KMS-11 (cell line): ENCODE measurements around the gene GLTP.

Experiments
- H2AFZ ChIP-seq: fragments of 200-600 bp; sonication (generic); 2 replicates; pipeline ENCODE4 v1.6.1; 2016; ENCODE audit warnings: antibody characterized with exemption, mixed run types, low read depth
- H3K27ac ChIP-seq: fragments of 200-600 bp; sonication (generic); 2 replicates; pipeline ENCODE4 v1.6.1; 2016; ENCODE audit warnings: mild to moderate bottlenecking, mixed run types
- H3K27me3 ChIP-seq: fragments of 200-600 bp; sonication (generic); 2 replicates; pipeline ENCODE4 v1.6.1; 2017; ENCODE audit warnings: mild to moderate bottlenecking, low read depth, mixed run types, moderate library complexity; ENCODE audit not compliant: insufficient read depth
- H3K36me3 ChIP-seq: fragments of 200-600 bp; sonication (generic); 2 replicates; pipeline ENCODE4 v1.6.1; 2017; ENCODE audit warnings: mild to moderate bottlenecking, mixed run types; ENCODE audit not compliant: insufficient read depth
- H3K4me1 ChIP-seq: fragments of 200-600 bp; sonication (generic); 2 replicates; pipeline ENCODE4 v1.6.1; 2016; ENCODE audit warnings: mild to moderate bottlenecking, low read depth, mixed run types; ENCODE audit not compliant: poor library complexity, severe bottlenecking
- H3K4me2 ChIP-seq: fragments of 200-600 bp; sonication (generic); 2 replicates; pipeline ENCODE4 v1.7.0; 2016; ENCODE audit warnings: mild to moderate bottlenecking, mixed run types
- H3K4me3 ChIP-seq: fragments of 200-600 bp; sonication (generic); IDR thresholded peaks from 2 replicates; pipeline ENCODE4 v1.6.1; 2017; ENCODE audit warnings: low read depth, low read length, mixed read lengths; ENCODE audit not compliant: insufficient read depth
- H3K79me2 ChIP-seq: fragments of 200-600 bp; sonication (generic); 2 replicates; pipeline ENCODE4 v1.6.1; 2016; ENCODE audit warnings: low read depth, mixed run types; ENCODE audit not compliant: insufficient read depth
- H3K9ac ChIP-seq: fragments of 200-600 bp; sonication (generic); 2 replicates; pipeline ENCODE4 v1.6.1; 2016; ENCODE audit warnings: mild to moderate bottlenecking, mixed run types
- H4K20me1 ChIP-seq: fragments of 200-600 bp; sonication (generic); 2 replicates; pipeline ENCODE4 v1.6.1; 2016; ENCODE audit warnings: mild to moderate bottlenecking, mixed run types; ENCODE audit not compliant: insufficient read depth
- CTCF ChIP-seq: fragments of 200-600 bp; sonication (generic); conservative IDR thresholded peaks from 2 replicates; pipeline ENCODE4 v1.6.1; 2017; ENCODE audit warnings: low read depth, mild to moderate bottlenecking, antibody characterized with exemption, low read length, moderate library complexity, mixed read lengths

Gene GLTP

GRCh38 chr12:109896188-109896587 is 15.8 kb upstream of the GLTP start:
- Histone ChIP-seq H3K9ac (no peak overlapping the region), H2AFZ (no peak overlapping the region), H3K4me1 (peaks cover 38% of the 10 kb centered on the region), H3K27ac (no peak overlapping the region), H4K20me1 (no peaks in the 10 kb centered on the region), H3K79me2 (peaks cover 8% of the 10 kb centered on the region; the same call in 1 of the 2 replicates), H3K27me3 (no peaks in the 10 kb centered on the region), H3K4me2 (no peak overlapping the region), H3K4me3 (no peak overlapping the region), H3K36me3 (no peaks in the 10 kb centered on the region)
- no peak for TF ChIP-seq CTCF

- H3K27ac ChIP-seq = no peak overlapping the region
- H2AFZ ChIP-seq = no peak overlapping the region
- H3K36me3 ChIP-seq = no peaks in the 10 kb centered on the region
- H3K4me1 ChIP-seq = peaks cover 41% of the 10 kb centered on the region
- no peak overlapping the region for H3K4me2 ChIP-seq
- H3K4me3 ChIP-seq = no peak overlapping the region
- H3K9ac ChIP-seq = no peak overlapping the region
- H3K79me2 ChIP-seq = no peaks in the 10 kb centered on the region
- TF ChIP-seq CTCF = no peak
- H4K20me1 ChIP-seq = no peaks in the 10 kb centered on the region
- no peaks in the 10 kb centered on the region for H3K27me3 ChIP-seq
Observed at GRCh38 chr12:109894939-109895338, 14.6 kb upstream of the GLTP start.

- peak overlapping the region; percentile 62; the same call in 1 of the 2 replicates for H3K4me2 ChIP-seq
Observed at GRCh38 chr12:109893261-109893995, 13.1 kb upstream of the GLTP start.

GRCh38 chr12:109892748-109893147 is 12.4 kb upstream of the GLTP start:
- H3K4me1 ChIP-seq = peaks cover 36% of the 10 kb centered on the region
- no peak overlapping the region for H3K9ac ChIP-seq
- no peaks in the 10 kb centered on the region for H4K20me1 ChIP-seq
- H2AFZ ChIP-seq = no peak overlapping the region
- no peak overlapping the region for H3K4me3 ChIP-seq
- no peaks in the 10 kb centered on the region for H3K27me3 ChIP-seq
- peak overlapping the region; percentile 62 for H3K4me2 ChIP-seq
- H3K27ac ChIP-seq = peak overlapping the region; percentile 57
- H3K79me2 ChIP-seq = no peaks in the 10 kb centered on the region
- no peaks in the 10 kb centered on the region for H3K36me3 ChIP-seq
- no peak for TF ChIP-seq CTCF

More at GRCh38 chr12:109893261-109893995, 13.1 kb upstream of the GLTP start:
- TF ChIP-seq CTCF = no peak
- Histone ChIP-seq H3K9ac (no peak overlapping the region), H3K4me3 (no peak overlapping the region), H2AFZ (peak overlapping the region; percentile 10; the same call in 1 of the 2 replicates), H4K20me1 (no peaks in the 10 kb centered on the region), H3K27me3 (no peaks in the 10 kb centered on the region), H3K36me3 (no peaks in the 10 kb centered on the region), H3K79me2 (no peaks in the 10 kb centered on the region), H3K4me1 (peaks cover 36% of the 10 kb centered on the region), H3K27ac (peak overlapping the region; percentile 57)
